ENCODE measurements around the gene NLRC3. TPM values are rescaled to one million over a fixed set of nuclear protein-coding genes. Genes with fewer than 3 reads are reported as not detected.

NLRC3 gene, protein sequence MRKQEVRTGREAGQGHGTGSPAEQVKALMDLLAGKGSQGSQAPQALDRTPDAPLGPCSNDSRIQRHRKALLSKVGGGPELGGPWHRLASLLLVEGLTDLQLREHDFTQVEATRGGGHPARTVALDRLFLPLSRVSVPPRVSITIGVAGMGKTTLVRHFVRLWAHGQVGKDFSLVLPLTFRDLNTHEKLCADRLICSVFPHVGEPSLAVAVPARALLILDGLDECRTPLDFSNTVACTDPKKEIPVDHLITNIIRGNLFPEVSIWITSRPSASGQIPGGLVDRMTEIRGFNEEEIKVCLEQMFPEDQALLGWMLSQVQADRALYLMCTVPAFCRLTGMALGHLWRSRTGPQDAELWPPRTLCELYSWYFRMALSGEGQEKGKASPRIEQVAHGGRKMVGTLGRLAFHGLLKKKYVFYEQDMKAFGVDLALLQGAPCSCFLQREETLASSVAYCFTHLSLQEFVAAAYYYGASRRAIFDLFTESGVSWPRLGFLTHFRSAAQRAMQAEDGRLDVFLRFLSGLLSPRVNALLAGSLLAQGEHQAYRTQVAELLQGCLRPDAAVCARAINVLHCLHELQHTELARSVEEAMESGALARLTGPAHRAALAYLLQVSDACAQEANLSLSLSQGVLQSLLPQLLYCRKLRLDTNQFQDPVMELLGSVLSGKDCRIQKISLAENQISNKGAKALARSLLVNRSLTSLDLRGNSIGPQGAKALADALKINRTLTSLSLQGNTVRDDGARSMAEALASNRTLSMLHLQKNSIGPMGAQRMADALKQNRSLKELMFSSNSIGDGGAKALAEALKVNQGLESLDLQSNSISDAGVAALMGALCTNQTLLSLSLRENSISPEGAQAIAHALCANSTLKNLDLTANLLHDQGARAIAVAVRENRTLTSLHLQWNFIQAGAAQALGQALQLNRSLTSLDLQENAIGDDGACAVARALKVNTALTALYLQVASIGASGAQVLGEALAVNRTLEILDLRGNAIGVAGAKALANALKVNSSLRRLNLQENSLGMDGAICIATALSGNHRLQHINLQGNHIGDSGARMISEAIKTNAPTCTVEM
- polyA plus RNA-seq (2013, experiment 1 of 2) = 0.25 TPM
- 0.20 TPM for polyA plus RNA-seq (2013, experiment 2 of 2)

DNA sequence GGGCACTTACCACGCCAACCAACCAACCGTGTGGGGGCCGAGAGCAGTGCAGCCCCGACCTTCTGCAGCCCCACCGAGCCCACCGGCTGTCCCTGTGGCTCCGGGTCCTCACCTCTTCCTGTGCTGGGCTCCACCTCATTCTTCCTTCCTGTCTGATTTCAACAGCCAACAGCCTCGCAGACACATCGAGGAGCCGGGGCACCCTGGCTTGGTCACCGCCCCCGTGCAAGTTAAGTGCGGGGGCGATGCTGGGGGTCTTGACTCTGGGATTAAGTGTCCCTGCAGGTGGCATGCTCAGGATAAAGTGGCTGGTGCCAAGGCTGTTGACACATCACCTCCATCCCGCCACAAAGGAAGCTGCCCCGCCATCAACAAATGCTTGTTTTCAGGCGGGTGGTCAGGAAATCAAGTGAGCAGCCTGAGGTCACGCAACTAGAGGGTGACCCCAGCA is at the start of gene NLRC3:
TSS of gene NLRC3 (minus strand) at position 102 of the 451 bp plus-strand sequence. CDS start 12,367 bp downstream, outside the sequence.
- H3K79me1 ChIP-seq (ENCODE audit: low read length) = no peaks in the 10 kb centered on the region
- H4K5ac ChIP-seq (ENCODE audit: low read length) = no peak within 1 kb of the TSS
- H2BK120ac ChIP-seq (ENCODE audit: low read depth, low read length) = no peak within 1 kb of the TSS
- no peaks in the 10 kb centered on the region for H3K4me1 ChIP-seq (ENCODE audit: control insufficient read depth, low read depth, low read length)
- no peak within 1 kb of the TSS for H3K18ac ChIP-seq (ENCODE audit: low read length)
- H3K79me2 ChIP-seq (ENCODE audit: control insufficient read depth, insufficient read depth, low read length) = no peaks in the 10 kb centered on the region
- H3K36me3 ChIP-seq (ENCODE audit: control insufficient read depth, insufficient read depth, low read length) = no peaks in the 10 kb centered on the region
- H3K56ac ChIP-seq (ENCODE audit: low read length) = peak within 1 kb of the TSS; percentile 5
- H2BK5ac ChIP-seq (ENCODE audit: low read length) = no peak within 1 kb of the TSS
- no peak within 1 kb of the TSS for H2AK5ac ChIP-seq (ENCODE audit: low read length)
- no peak within 1 kb of the TSS for H3K27ac ChIP-seq (ENCODE audit: low read depth, low read length)
- H3K23ac ChIP-seq (ENCODE audit: low read length) = no peak within 1 kb of the TSS
- WGBS (ENCODE audit: extremely low coverage, insufficient coverage, low lambda C conversion rate) = no CpG with 5 or more reads among the region's 18 CpGs
- DNase-seq = no peak
- no peak within 1 kb of the TSS for H3K4ac ChIP-seq (ENCODE audit: low read depth, low read length)
- H2BK15ac ChIP-seq (replicated peaks; ENCODE audit: low read depth) = no peak within 1 kb of the TSS
- no peak within 1 kb of the TSS for H3K4me2 ChIP-seq (ENCODE audit: low read length)
- H3K9ac ChIP-seq (ENCODE audit: low read length) = no peak within 1 kb of the TSS
- H3K4me3 ChIP-seq (ENCODE audit: low read length) = no peak within 1 kb of the TSS
- H4K8ac ChIP-seq (ENCODE audit: low read depth, low read length) = no peak within 1 kb of the TSS
- H3K27me3 ChIP-seq (ENCODE audit: insufficient read depth, low read length, poor library complexity) = no peaks in the 10 kb centered on the region

DNA sequence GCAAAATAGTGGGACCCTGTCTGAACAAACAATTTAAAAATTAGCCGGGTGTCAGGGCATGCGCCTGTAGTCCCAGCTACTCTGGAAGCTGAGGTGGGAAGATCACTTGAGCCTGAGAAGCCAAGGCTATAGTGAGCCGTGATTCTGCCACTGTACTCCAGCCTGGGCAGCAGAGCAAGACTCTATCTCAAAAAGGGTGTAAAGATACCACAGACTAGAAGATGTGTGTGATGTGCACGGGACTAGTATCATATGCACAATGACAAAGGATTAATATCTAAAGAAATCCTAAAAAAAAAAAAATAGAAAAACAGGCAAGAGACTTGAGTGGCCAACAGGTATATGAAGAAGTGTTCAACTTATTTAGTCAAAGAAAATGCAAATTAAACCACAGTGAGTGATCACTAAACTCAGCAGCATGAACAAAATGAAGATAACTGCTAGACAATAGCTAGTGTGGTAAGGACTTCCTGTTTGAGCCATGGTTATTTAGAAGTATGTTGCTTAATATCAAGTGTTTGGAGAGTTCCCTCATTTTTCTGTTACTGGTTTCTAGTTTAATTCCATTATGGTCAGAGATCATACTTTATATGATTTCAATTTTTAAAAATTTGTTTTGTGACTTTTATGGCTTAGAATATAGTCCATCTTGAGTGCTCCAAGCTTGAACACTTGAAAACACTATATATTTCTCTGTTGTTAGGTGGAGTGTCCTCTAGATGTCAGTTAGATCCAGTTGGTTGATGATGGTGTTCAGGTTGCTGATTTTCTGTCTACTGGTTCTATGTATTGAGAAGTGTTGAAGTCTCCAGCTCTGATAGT is 48.9 kb upstream of the NLRC3 start:
- no CpG with 5 or more reads among the region's 4 CpGs for WGBS (ENCODE audit: extremely low coverage, insufficient coverage, low lambda C conversion rate)
- DNase-seq = no peak
- H2BK120ac ChIP-seq (ENCODE audit: low read depth, low read length) = no peak overlapping the region
- no peak overlapping the region for H3K9ac ChIP-seq (ENCODE audit: low read length)
- no peak overlapping the region for H3K56ac ChIP-seq (ENCODE audit: low read length)
- H2BK15ac ChIP-seq (replicated peaks; ENCODE audit: low read depth) = no peak overlapping the region
- no peaks in the 10 kb centered on the region for H3K27me3 ChIP-seq (ENCODE audit: insufficient read depth, low read length, poor library complexity)
- no peak overlapping the region for H3K4me2 ChIP-seq (ENCODE audit: low read length)
- H3K79me1 ChIP-seq (ENCODE audit: low read length) = no peaks in the 10 kb centered on the region
- no peak overlapping the region for H3K27ac ChIP-seq (ENCODE audit: low read depth, low read length)
- H2AK5ac ChIP-seq (ENCODE audit: low read length) = no peak overlapping the region
- H4K8ac ChIP-seq (ENCODE audit: low read depth, low read length) = no peak overlapping the region
- H2BK5ac ChIP-seq (ENCODE audit: low read length) = no peak overlapping the region
- no peaks in the 10 kb centered on the region for H3K79me2 ChIP-seq (ENCODE audit: control insufficient read depth, insufficient read depth, low read length)
- H4K5ac ChIP-seq (ENCODE audit: low read length) = no peak overlapping the region
- H3K4me3 ChIP-seq (ENCODE audit: low read length) = no peak overlapping the region
- H3K4me1 ChIP-seq (ENCODE audit: control insufficient read depth, low read depth, low read length) = no peaks in the 10 kb centered on the region
- no peak overlapping the region for H3K4ac ChIP-seq (ENCODE audit: low read depth, low read length)
- no peak overlapping the region for H3K18ac ChIP-seq (ENCODE audit: low read length)
- no peak overlapping the region for H3K23ac ChIP-seq (ENCODE audit: low read length)
- no peaks in the 10 kb centered on the region for H3K36me3 ChIP-seq (ENCODE audit: control insufficient read depth, insufficient read depth, low read length)

DNA sequence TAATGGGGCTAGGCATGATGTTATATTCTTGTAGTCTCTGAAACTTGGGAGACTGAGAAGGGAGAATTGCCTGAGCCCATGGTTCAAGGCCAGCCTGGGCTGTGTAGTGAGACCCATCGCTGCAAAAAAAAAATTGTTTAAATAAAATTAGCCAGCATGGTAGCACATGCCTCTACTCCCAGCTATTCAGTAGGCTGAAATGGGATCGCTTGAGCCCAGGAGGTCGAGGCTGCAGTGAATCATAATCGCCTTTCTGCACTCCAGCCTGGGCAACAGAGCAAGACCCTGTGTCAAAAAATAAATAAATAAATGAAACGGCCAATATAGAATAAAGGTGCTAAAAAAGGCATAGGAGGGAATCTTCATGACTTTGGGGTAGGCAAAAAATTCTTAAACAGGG is 48.1 kb upstream of the NLRC3 start:
- Histone ChIP-seq H2BK5ac (ENCODE audit: low read length) (no peak overlapping the region), H3K4me1 (ENCODE audit: control insufficient read depth, low read depth, low read length) (no peaks in the 10 kb centered on the region), H3K23ac (ENCODE audit: low read length) (no peak overlapping the region), H4K5ac (ENCODE audit: low read length) (no peak overlapping the region), H4K8ac (ENCODE audit: low read depth, low read length) (no peak overlapping the region), H3K56ac (ENCODE audit: low read length) (no peak overlapping the region), H2BK120ac (ENCODE audit: low read depth, low read length) (no peak overlapping the region), H3K4ac (ENCODE audit: low read depth, low read length) (no peak overlapping the region), H3K9ac (ENCODE audit: low read length) (no peak overlapping the region), H3K27ac (ENCODE audit: low read depth, low read length) (no peak overlapping the region), H2AK5ac (ENCODE audit: low read length) (no peak overlapping the region), H3K27me3 (ENCODE audit: insufficient read depth, low read length, poor library complexity) (no peaks in the 10 kb centered on the region), H3K4me2 (ENCODE audit: low read length) (no peak overlapping the region), H2BK15ac (replicated peaks; ENCODE audit: low read depth) (no peak overlapping the region), H3K79me2 (ENCODE audit: control insufficient read depth, insufficient read depth, low read length) (no peaks in the 10 kb centered on the region), H3K18ac (ENCODE audit: low read length) (no peak overlapping the region), H3K36me3 (ENCODE audit: control insufficient read depth, insufficient read depth, low read length) (no peaks in the 10 kb centered on the region), H3K4me3 (ENCODE audit: low read length) (no peak overlapping the region), H3K79me1 (ENCODE audit: low read length) (no peaks in the 10 kb centered on the region)
- DNase-seq = no peak
- WGBS (ENCODE audit: extremely low coverage, insufficient coverage, low lambda C conversion rate) = no CpG with 5 or more reads among the region's 5 CpGs

DNA sequence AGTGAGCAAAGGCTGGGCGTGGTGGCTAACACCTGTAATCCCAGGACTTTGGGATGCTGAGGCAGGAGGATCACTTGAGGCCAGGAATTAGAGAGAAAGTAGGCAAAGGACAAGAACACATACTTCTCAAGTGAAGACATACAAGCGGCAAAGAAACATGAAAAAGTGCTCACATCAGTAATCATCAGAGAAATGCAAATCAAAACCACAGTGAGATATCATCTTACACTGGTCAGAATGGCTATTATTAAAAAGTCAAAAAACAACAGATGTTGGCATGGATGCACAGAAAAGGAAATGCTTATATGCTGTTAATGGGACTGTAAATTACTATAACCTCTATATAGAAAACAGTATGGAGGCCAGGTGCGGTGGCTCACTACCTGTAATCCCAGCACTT is 46.4 kb upstream of the NLRC3 start:
- Histone ChIP-seq H3K9ac (ENCODE audit: low read length) (no peak overlapping the region), H3K23ac (ENCODE audit: low read length) (no peak overlapping the region), H3K36me3 (ENCODE audit: control insufficient read depth, insufficient read depth, low read length) (no peaks in the 10 kb centered on the region), H3K4me2 (ENCODE audit: low read length) (no peak overlapping the region), H4K5ac (ENCODE audit: low read length) (no peak overlapping the region), H3K4me1 (ENCODE audit: control insufficient read depth, low read depth, low read length) (no peaks in the 10 kb centered on the region), H2BK5ac (ENCODE audit: low read length) (no peak overlapping the region), H3K27ac (ENCODE audit: low read depth, low read length) (no peak overlapping the region), H3K27me3 (ENCODE audit: insufficient read depth, low read length, poor library complexity) (no peaks in the 10 kb centered on the region), H3K79me1 (ENCODE audit: low read length) (no peaks in the 10 kb centered on the region), H2BK15ac (replicated peaks; ENCODE audit: low read depth) (no peak overlapping the region), H2AK5ac (ENCODE audit: low read length) (no peak overlapping the region), H3K79me2 (ENCODE audit: control insufficient read depth, insufficient read depth, low read length) (no peaks in the 10 kb centered on the region), H3K4me3 (ENCODE audit: low read length) (no peak overlapping the region), H3K18ac (ENCODE audit: low read length) (no peak overlapping the region), H3K56ac (ENCODE audit: low read length) (no peak overlapping the region), H4K8ac (ENCODE audit: low read depth, low read length) (no peak overlapping the region), H3K4ac (ENCODE audit: low read depth, low read length) (no peak overlapping the region), H2BK120ac (ENCODE audit: low read depth, low read length) (no peak overlapping the region)
- no CpG with 5 or more reads among the region's 3 CpGs for WGBS (ENCODE audit: extremely low coverage, insufficient coverage, low lambda C conversion rate)
- DNase-seq = no peak

DNA sequence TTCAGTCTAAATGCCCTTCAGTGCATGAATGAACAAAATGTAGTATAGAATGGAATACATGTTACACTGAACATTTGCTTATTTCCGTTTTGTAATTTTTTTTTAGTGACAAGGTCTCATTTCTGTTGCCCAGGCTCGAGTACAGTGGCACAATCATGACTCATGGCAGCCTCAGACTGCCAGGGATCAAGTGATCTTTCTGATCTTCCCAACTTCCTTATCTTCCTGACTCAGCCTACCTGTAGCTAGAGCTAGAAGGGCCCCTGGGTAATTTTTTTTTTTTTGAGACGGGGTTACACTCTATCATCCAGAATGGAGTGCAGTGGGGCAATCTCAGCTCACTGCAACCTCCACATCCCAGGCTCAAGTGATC is 41.6 kb upstream of the NLRC3 start:
- H2BK5ac ChIP-seq (ENCODE audit: low read length) = no peak overlapping the region

More for the DNA sequence above, 41.6 kb upstream of the NLRC3 start:
- Histone ChIP-seq H3K56ac (ENCODE audit: low read length) (no peak overlapping the region), H3K4me3 (ENCODE audit: low read length) (no peak overlapping the region), H3K18ac (ENCODE audit: low read length) (no peak overlapping the region), H3K27me3 (ENCODE audit: insufficient read depth, low read length, poor library complexity) (no peaks in the 10 kb centered on the region), H2BK15ac (replicated peaks; ENCODE audit: low read depth) (no peak overlapping the region), H3K23ac (ENCODE audit: low read length) (no peak overlapping the region), H2AK5ac (ENCODE audit: low read length) (no peak overlapping the region), H3K4me1 (ENCODE audit: control insufficient read depth, low read depth, low read length) (no peaks in the 10 kb centered on the region), H3K4ac (ENCODE audit: low read depth, low read length) (no peak overlapping the region), H3K79me1 (ENCODE audit: low read length) (peaks cover 6% of the 10 kb centered on the region), H3K79me2 (ENCODE audit: control insufficient read depth, insufficient read depth, low read length) (peaks cover 10% of the 10 kb centered on the region), H4K5ac (ENCODE audit: low read length) (no peak overlapping the region), H3K4me2 (ENCODE audit: low read length) (no peak overlapping the region), H3K9ac (ENCODE audit: low read length) (no peak overlapping the region), H3K27ac (ENCODE audit: low read depth, low read length) (no peak overlapping the region), H2BK120ac (ENCODE audit: low read depth, low read length) (no peak overlapping the region), H3K36me3 (ENCODE audit: control insufficient read depth, insufficient read depth, low read length) (no peaks in the 10 kb centered on the region), H4K8ac (ENCODE audit: low read depth, low read length) (no peak overlapping the region)
- no CpG with 5 or more reads among the region's 3 CpGs for WGBS (ENCODE audit: extremely low coverage, insufficient coverage, low lambda C conversion rate)
- no peak for DNase-seq
